ENCODE measurements around the gene PRR3.

GRCh38 chr6:30520522-30520921, 36.6 kb upstream of the PRR3 start:
- TF ChIP-seq, protein P1, sequence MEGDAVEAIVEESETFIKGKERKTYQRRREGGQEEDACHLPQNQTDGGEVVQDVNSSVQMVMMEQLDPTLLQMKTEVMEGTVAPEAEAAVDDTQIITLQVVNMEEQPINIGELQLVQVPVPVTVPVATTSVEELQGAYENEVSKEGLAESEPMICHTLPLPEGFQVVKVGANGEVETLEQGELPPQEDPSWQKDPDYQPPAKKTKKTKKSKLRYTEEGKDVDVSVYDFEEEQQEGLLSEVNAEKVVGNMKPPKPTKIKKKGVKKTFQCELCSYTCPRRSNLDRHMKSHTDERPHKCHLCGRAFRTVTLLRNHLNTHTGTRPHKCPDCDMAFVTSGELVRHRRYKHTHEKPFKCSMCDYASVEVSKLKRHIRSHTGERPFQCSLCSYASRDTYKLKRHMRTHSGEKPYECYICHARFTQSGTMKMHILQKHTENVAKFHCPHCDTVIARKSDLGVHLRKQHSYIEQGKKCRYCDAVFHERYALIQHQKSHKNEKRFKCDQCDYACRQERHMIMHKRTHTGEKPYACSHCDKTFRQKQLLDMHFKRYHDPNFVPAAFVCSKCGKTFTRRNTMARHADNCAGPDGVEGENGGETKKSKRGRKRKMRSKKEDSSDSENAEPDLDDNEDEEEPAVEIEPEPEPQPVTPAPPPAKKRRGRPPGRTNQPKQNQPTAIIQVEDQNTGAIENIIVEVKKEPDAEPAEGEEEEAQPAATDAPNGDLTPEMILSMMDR (IDR thresholded peaks at IDR 0.05) = no peak
- no peak for TF ChIP-seq EZH2 (IDR thresholded peaks at IDR 0.05)

Measured in neural progenitor cell (in vitro differentiated cells).